Vagina (tissue), 2 donors: ENCODE results near the gene DMBX1. TPM values are rescaled to one million over a fixed set of nuclear protein-coding genes. Genes with fewer than 3 reads are reported as not detected.

Source experiments
- DNase-seq, 2 donors: peaks; one replicate each; pipeline ENCODE4 v3.0.0-alpha.2; 2017; ENCODE audit errors: extremely low spot score in 2 of 2
- H3K27ac ChIP-seq: fragments of 200-600 bp; sonication (generic); one replicate; pipeline ENCODE4 v1.5.1; 2019
- H3K27me3 ChIP-seq: fragments of 200-600 bp; sonication (generic); one replicate; pipeline ENCODE4 v1.5.1; 2019
- H3K36me3 ChIP-seq, 2 donors: fragments of 200-600 bp; sonication (generic); one replicate each; pipeline ENCODE4 v1.5.1; 2017 to 2019
- H3K4me1 ChIP-seq: fragments of 200-600 bp; sonication (generic); one replicate; pipeline ENCODE4 v1.5.1; 2019
- H3K4me3 ChIP-seq, 2 donors: fragments of 200-600 bp; sonication (generic); 1 replicate in 1 of 2; 2 replicates in 1 of 2; pipeline ENCODE4 v1.5.1; 2016 to 2019
- H3K9me3 ChIP-seq: fragments of 200-600 bp; sonication (generic); one replicate; pipeline ENCODE4 v1.5.1; 2019
- POLR2A ChIP-seq, 2 donors: fragments of 450-650 bp; IDR thresholded peaks; one replicate each; pipeline ENCODE4 v1.6.1; 2017; ENCODE audit warnings: antibody characterized with exemption in 2 of 2, mild to moderate bottlenecking in 2 of 2, moderate library complexity in 2 of 2
- POLR2AphosphoS5 ChIP-seq, 2 donors: sonication (generic); formaldehyde crosslinking; IDR thresholded peaks; one replicate each; pipeline ENCODE4 v1.9.0; 2017; ENCODE audit warnings: antibody characterized with exemption in 2 of 2, mild to moderate bottlenecking in 2 of 2, low read depth in 1 of 2; ENCODE audit not compliant: insufficient read depth in 1 of 2
- intact Hi-C: fragments of 100-400 bp; cut with DNase I; formaldehyde crosslinking; loops from one replicate; pipeline ENCODE4 v1.15.1; 2023
- total RNA-seq: library from RNA; depleted of rRNA; stranded (reverse); fragments of >200 nt; gene quantifications from one replicate; pipeline ENCODE4 v1.2.3, GENCODE V29; 2016
- TF ChIP-seq, protein P1 (sequence below), 3 experiments: fragments of 450-650 bp in 2 of 3; fragments of 200-600 bp in 1 of 3; sonication (generic) in 1 of 3; IDR thresholded peaks; one replicate each; pipeline ENCODE4 v1.5.1; 2017 to 2019; ENCODE audit warnings: antibody characterized with exemption in 3 of 3, mild to moderate bottlenecking in 2 of 3, moderate library complexity in 2 of 3

Gene DMBX1
- total RNA-seq, 1 donor from 2014 or later = 0.25 TPM

DNA sequence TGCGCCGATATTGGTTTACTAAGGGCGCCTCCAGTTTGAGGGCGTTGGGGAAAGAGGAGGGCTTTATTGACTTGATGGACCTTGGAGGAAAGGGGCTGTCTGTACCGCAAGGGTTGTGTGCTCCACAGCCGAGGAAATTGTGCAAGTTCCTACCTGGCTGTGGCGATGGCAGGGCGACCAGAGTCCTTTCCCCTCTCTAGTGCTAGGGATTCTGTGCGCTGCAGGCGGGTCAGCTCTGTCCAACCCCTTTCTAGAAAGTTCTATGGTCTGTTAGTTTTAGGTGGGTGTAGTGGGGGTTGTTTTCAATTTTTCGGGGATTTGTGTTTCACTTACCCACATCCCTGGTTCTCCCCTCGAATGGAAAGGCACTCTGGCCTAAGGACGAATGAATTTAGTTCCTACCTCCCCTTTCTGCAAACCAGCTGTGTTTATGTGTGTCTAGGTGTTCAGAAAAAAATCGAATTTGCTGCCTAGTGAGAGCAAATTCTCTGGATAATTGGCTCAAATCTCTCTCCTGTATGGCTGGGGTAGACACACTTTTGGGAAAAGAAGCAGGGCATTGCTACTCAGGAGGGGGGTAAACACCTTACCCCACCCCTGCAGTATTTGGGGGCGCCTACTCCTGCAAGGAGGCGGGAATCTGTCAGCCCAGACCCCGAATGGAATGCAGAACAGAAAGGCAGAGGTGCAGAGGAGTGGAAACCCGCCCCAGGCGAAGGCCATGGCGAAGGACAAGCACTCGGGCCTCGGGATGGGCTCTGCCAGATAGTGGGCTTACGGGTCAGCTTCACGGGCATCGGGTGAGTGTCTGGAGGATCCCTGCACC is 2.0 kb downstream of the DMBX1 start:
- Histone ChIP-seq H3K27ac (no peak overlapping the region), H3K4me1 (peaks cover 26% of the 10 kb centered on the region), H3K4me3 (no peak overlapping the region), H3K27me3 (peaks cover 34% of the 10 kb centered on the region), H3K36me3 (no peaks in the 10 kb centered on the region), H3K9me3 (no peaks in the 10 kb centered on the region)
- DNase-seq = no peak
- no peak for TF ChIP-seq POLR2AphosphoS5 (IDR thresholded peaks at IDR 0.05; ENCODE audit: insufficient read depth in 1 of 2, low read depth in 1 of 2)
- TF ChIP-seq, protein P1, sequence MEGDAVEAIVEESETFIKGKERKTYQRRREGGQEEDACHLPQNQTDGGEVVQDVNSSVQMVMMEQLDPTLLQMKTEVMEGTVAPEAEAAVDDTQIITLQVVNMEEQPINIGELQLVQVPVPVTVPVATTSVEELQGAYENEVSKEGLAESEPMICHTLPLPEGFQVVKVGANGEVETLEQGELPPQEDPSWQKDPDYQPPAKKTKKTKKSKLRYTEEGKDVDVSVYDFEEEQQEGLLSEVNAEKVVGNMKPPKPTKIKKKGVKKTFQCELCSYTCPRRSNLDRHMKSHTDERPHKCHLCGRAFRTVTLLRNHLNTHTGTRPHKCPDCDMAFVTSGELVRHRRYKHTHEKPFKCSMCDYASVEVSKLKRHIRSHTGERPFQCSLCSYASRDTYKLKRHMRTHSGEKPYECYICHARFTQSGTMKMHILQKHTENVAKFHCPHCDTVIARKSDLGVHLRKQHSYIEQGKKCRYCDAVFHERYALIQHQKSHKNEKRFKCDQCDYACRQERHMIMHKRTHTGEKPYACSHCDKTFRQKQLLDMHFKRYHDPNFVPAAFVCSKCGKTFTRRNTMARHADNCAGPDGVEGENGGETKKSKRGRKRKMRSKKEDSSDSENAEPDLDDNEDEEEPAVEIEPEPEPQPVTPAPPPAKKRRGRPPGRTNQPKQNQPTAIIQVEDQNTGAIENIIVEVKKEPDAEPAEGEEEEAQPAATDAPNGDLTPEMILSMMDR (IDR thresholded peaks at IDR 0.05) = no peak
- no peak for TF ChIP-seq POLR2A (IDR thresholded peaks at IDR 0.05)
- intact Hi-C loops = no loop called here

DNA sequence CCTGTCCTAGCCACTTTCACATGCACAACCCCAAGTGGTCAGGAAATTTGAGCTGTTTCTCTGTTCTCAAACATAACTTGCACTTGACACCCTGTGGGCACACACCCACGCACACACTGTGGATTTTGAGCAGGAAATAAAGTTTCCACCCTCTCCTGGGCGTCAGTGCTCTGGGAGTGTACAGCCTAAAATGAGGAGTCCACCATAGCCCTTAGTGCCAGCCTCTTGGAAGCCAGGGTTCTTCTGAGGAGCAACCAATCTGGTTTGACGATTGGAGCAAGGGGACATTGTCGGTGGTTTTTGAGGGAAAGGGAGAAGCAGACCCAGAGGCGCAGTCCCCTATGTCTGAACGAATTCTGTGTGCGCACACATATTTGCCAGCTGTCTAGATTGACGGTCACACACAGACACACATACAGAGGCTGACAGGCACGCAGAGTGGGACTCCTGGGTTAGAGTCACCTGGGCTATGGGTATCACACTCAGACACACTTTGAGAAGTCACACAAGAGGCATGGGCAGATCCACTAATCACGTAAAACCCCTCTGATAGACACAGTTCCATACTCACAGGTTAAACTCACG is 2.7 kb downstream of the DMBX1 start:
- no peak for DNase-seq
- H3K27ac ChIP-seq = no peak overlapping the region
- no peaks in the 10 kb centered on the region for H3K36me3 ChIP-seq
- no peaks in the 10 kb centered on the region for H3K9me3 ChIP-seq
- intact Hi-C loops = no loop called here
- TF ChIP-seq, protein P1 (IDR thresholded peaks at IDR 0.05) = no peak
- TF ChIP-seq POLR2A (IDR thresholded peaks at IDR 0.05) (no peak), POLR2AphosphoS5 (IDR thresholded peaks at IDR 0.05; ENCODE audit: insufficient read depth in 1 of 2, low read depth in 1 of 2) (no peak)
- H3K27me3 ChIP-seq = peaks cover 34% of the 10 kb centered on the region
- H3K4me1 ChIP-seq = peaks cover 26% of the 10 kb centered on the region
- H3K4me3 ChIP-seq = no peak overlapping the region

DNA sequence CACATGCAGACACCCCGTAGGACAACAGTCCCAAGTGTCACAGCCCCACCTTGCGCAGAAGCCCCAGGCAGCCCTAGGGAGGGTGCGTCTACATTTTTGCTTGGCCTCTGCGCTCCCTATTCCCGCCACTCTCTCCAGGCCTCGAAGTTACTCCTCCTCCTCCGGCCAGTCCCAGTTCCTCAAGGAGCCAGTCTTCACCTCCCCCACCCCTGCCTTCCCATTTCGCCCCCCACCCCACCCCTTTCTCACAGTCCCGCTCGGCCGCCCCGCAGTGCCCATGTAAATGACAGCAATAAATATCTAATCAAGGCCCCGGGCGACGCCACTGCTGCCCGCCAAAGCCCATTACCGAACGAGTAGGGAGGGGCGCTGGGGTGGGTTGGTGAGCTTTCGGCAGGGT is 3.2 kb downstream of the DMBX1 start:
- no peaks in the 10 kb centered on the region for H3K9me3 ChIP-seq
- H3K4me1 ChIP-seq = peaks cover 26% of the 10 kb centered on the region
- intact Hi-C loops = no loop called here
- no peak for TF ChIP-seq POLR2AphosphoS5 (IDR thresholded peaks at IDR 0.05; ENCODE audit: insufficient read depth in 1 of 2, low read depth in 1 of 2)
- no peak overlapping the region for H3K27ac ChIP-seq
- H3K4me3 ChIP-seq = no peak overlapping the region
- H3K36me3 ChIP-seq = no peaks in the 10 kb centered on the region
- H3K27me3 ChIP-seq = peaks cover 34% of the 10 kb centered on the region
- DNase-seq = no peak

DNA sequence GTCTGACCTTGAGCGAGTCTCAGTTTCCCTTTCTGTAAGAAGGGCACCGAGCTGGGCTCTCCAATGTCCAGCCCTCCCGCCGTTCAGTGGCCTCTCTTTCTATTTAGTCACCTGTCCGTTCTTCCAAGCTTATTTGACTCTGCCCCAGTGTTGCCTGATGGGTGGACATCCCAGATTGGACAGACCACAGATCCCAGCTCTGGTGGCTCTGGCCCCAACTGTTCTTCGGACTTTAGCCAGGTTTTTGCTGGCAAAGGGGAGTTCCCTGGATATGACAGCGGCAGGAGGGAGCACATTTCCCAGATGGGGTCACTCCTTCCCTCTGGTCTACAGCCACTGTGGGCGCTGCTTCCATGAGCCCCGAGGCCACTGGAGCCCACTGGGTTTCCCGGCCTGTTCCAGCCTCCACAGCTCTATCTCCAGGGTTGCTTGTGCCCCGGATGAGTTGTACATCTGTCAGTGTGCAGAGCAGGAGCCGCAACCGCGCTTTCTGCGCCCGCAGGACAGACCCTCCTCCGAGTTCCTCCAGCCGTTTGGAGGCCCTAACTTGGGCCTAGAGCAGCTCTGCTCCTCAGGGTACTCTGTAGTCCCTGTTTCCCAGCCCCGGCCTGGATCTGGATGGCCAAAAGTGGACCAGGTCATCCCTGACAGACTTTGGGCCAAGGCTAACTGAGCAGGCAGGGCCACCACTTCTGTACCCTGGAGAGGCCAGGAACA is 3.8 kb downstream of the DMBX1 start:
- Histone ChIP-seq H3K36me3 (no peaks in the 10 kb centered on the region), H3K9me3 (no peaks in the 10 kb centered on the region), H3K27ac (no peak overlapping the region), H3K4me3 (no peak overlapping the region), H3K27me3 (peaks cover 31% of the 10 kb centered on the region), H3K4me1 (peaks cover 26% of the 10 kb centered on the region)
- DNase-seq = no peak
- intact Hi-C loops = no loop called here
- TF ChIP-seq POLR2AphosphoS5 (IDR thresholded peaks at IDR 0.05; ENCODE audit: insufficient read depth in 1 of 2, low read depth in 1 of 2) (no peak), POLR2A (IDR thresholded peaks at IDR 0.05) (no peak)
- TF ChIP-seq, protein P1 (IDR thresholded peaks at IDR 0.05) = no peak

DNA sequence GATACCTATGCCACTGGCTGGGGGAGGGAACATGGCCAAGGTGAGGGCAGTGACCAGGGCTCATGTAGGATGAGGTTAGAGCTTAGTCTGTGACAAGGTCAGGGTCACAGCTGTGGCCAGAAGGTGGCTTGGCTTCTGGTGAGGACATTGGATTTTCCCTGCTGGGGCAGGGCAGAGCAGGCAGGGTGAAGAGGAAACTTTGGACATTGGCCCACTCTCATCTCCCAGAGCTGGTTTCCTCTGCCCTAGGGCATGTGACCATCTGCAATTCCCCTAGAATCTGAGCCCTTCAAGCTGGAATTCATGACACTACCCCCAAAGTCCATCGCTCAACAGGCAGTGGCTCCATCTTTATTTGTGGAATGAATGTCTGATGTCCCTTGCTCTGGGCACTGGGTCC is 5.3 kb downstream of the DMBX1 start:
- peaks cover 13% of the 10 kb centered on the region for H3K4me1 ChIP-seq
- intact Hi-C loops = no loop called here
- no peaks in the 10 kb centered on the region for H3K9me3 ChIP-seq
- TF ChIP-seq POLR2A (IDR thresholded peaks at IDR 0.05) = no peak
- no peak for TF ChIP-seq POLR2AphosphoS5 (IDR thresholded peaks at IDR 0.05; ENCODE audit: insufficient read depth in 1 of 2, low read depth in 1 of 2)
- TF ChIP-seq, protein P1 (IDR thresholded peaks at IDR 0.05) = no peak
- H3K36me3 ChIP-seq = no peaks in the 10 kb centered on the region
- H3K4me3 ChIP-seq = no peak overlapping the region
- H3K27ac ChIP-seq = no peak overlapping the region
- peaks cover 24% of the 10 kb centered on the region for H3K27me3 ChIP-seq
- DNase-seq = no peak
